ENCODE data around the gene ADAMTS6. TPM values are rescaled to one million over a fixed set of nuclear protein-coding genes. Genes with fewer than 3 reads are reported as not detected.

Gene ADAMTS6
- total and polyA plus RNA-seq, 2 experiments from 2014 or later, result 3.4 to 21.0 TPM

DNA sequence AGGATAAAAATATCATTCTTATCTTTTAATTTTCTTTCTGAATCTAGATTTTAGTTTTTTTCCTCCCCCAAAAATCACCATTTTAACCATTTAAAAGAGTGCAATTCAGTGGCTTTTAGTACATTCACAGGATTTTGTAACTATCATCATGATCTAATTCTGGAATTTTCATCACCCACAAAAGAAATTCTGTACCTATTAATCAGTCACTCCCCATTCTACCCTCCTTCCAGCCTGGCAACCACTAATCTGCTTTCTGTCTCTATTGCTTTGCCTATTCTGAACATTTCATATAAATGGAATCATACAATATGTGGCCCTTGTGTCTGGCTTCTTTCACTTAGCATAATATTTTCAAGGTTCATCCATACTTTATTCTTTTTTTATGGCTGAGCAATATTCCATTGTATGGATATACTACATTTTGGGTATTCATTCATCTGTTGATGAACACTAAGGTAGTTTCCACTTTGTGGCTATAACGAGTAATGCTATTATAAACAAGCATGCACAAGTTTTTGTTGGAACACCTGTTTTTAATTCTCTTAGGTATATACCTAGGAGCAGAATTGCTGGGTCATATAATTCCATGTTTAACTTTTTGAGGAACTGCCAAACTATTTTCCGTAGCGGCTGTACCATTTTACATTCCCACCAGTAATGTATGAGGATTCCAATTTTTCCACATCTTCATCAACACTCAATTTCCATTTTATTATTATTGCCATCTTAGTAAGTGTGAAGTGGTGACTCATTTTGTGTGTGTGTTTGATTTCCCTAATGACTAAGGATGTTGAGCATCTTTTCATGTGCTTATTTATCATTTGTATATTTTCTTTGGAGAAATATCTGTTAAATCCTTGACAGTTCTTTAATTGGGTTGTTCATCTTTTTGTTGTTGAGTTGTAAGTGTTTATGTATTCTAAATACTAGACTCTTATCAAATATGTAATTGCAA, 372.7 kb downstream of the ADAMTS6 start:
- Histone ChIP-seq H3K4me2 (no peak overlapping the region), H3K9me2 (replicated peaks; ENCODE audit: insufficient read depth) (no peaks in the 10 kb centered on the region), H2AFZ (no peak overlapping the region), H3K27me3 (no peaks in the 10 kb centered on the region), H4K20me1 (ENCODE audit: insufficient read depth, poor library complexity, severe bottlenecking) (no peaks in the 10 kb centered on the region), H3K4me3 (no peak overlapping the region), H3K27ac (no peak overlapping the region), H3K4me1 (ENCODE audit: insufficient read depth) (no peaks in the 10 kb centered on the region), H3K9me3 (ENCODE audit: low read depth) (no peaks in the 10 kb centered on the region), H3K36me3 (replicated peaks; ENCODE audit: insufficient read depth, low read depth) (no peaks in the 10 kb centered on the region), H3K79me2 (no peaks in the 10 kb centered on the region)
- WGBS (ENCODE audit: low lambda C conversion rate, missing lambda C conversion rate), result 73% methylated on average over 3 of the region's 3 CpGs
- TF ChIP-seq EZH2 (IDR thresholded peaks at IDR 0.05; ENCODE audit: borderline replicate concordance) (no peak), EZH2phosphoT487 (IDR thresholded peaks at IDR 0.05; ENCODE audit: low read depth, severe bottlenecking, unreplicated experiment) (no peak)
- TF ChIP-seq, protein P1, sequence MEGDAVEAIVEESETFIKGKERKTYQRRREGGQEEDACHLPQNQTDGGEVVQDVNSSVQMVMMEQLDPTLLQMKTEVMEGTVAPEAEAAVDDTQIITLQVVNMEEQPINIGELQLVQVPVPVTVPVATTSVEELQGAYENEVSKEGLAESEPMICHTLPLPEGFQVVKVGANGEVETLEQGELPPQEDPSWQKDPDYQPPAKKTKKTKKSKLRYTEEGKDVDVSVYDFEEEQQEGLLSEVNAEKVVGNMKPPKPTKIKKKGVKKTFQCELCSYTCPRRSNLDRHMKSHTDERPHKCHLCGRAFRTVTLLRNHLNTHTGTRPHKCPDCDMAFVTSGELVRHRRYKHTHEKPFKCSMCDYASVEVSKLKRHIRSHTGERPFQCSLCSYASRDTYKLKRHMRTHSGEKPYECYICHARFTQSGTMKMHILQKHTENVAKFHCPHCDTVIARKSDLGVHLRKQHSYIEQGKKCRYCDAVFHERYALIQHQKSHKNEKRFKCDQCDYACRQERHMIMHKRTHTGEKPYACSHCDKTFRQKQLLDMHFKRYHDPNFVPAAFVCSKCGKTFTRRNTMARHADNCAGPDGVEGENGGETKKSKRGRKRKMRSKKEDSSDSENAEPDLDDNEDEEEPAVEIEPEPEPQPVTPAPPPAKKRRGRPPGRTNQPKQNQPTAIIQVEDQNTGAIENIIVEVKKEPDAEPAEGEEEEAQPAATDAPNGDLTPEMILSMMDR (IDR thresholded peaks at IDR 0.05; ENCODE audit: poor library complexity), result no peak
- no peak for DNase-seq (ENCODE audit: low spot score)

DNA sequence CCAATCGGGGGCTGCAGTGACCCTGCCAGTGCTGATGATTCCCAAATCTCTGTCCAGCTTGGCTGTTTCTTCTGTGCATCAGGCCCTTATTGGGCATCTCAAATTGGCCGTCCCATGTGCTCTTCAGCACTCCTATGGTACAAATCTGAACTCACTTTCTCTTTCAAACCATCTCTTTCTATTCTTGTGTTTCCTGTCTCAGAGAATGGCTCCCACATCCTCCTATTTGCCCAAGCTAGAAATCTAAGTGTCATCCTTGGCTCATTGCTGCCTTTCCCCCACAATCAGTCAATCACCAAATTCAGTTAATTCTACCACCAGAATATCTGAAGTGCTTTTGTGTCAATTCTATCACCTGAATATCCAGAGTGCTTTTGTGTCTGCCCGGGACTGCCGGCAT, 376.4 kb downstream of the ADAMTS6 start:
- no peak overlapping the region for H2AFZ ChIP-seq
- no peaks in the 10 kb centered on the region for H4K20me1 ChIP-seq (ENCODE audit: insufficient read depth, poor library complexity, severe bottlenecking)
- 89% methylated on average over 4 of the region's 4 CpGs for WGBS (ENCODE audit: low lambda C conversion rate, missing lambda C conversion rate)
- no peak overlapping the region for H3K4me2 ChIP-seq
- no peaks in the 10 kb centered on the region for H3K27me3 ChIP-seq
- H3K9me3 ChIP-seq (ENCODE audit: low read depth), result no peaks in the 10 kb centered on the region
- no peaks in the 10 kb centered on the region for H3K79me2 ChIP-seq
- no peaks in the 10 kb centered on the region for H3K9me2 ChIP-seq (replicated peaks; ENCODE audit: insufficient read depth)
- TF ChIP-seq EZH2 (IDR thresholded peaks at IDR 0.05; ENCODE audit: borderline replicate concordance) (no peak), EZH2phosphoT487 (IDR thresholded peaks at IDR 0.05; ENCODE audit: low read depth, severe bottlenecking, unreplicated experiment) (no peak)
- TF ChIP-seq, protein P1 (IDR thresholded peaks at IDR 0.05; ENCODE audit: poor library complexity), result no peak
- peaks cover 19% of the 10 kb centered on the region for H3K4me1 ChIP-seq (ENCODE audit: insufficient read depth)
- H3K27ac ChIP-seq, result no peak overlapping the region
- H3K4me3 ChIP-seq, result no peak overlapping the region
- DNase-seq (ENCODE audit: low spot score), result no peak
- no peaks in the 10 kb centered on the region for H3K36me3 ChIP-seq (replicated peaks; ENCODE audit: insufficient read depth, low read depth)

DNA sequence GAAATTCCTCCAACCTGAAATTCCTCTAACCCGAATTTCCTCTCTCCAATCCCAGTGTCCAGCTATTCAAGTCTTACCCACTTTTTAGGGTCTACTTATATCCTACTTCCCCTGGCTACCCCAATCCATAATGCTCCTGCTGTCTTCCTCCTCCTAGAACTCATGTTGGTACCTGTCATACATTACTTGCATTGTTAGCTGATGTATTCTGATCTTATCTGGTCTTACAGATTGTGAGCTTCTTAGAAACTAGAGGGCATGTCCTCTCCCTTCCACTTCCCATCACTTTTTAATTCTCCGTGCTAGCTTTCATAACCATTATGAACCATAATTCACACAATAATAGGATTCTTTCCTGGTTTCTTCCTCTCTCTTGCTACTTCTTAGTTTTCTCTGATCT, 376.9 kb downstream of the ADAMTS6 start:
- no peaks in the 10 kb centered on the region for H3K79me2 ChIP-seq
- H3K4me2 ChIP-seq, result no peak overlapping the region
- TF ChIP-seq EZH2phosphoT487 (IDR thresholded peaks at IDR 0.05; ENCODE audit: low read depth, severe bottlenecking, unreplicated experiment), result no peak
- no peak for TF ChIP-seq EZH2 (IDR thresholded peaks at IDR 0.05; ENCODE audit: borderline replicate concordance)
- TF ChIP-seq, protein P1 (IDR thresholded peaks at IDR 0.05; ENCODE audit: poor library complexity), result no peak
- no peaks in the 10 kb centered on the region for H3K36me3 ChIP-seq (replicated peaks; ENCODE audit: insufficient read depth, low read depth)
- no peak for DNase-seq (ENCODE audit: low spot score)
- H3K9me2 ChIP-seq (replicated peaks; ENCODE audit: insufficient read depth), result no peaks in the 10 kb centered on the region
- H3K4me3 ChIP-seq, result no peak overlapping the region
- H2AFZ ChIP-seq, result no peak overlapping the region
- no peaks in the 10 kb centered on the region for H3K27me3 ChIP-seq
- H4K20me1 ChIP-seq (ENCODE audit: insufficient read depth, poor library complexity, severe bottlenecking), result no peaks in the 10 kb centered on the region
- no peak overlapping the region for H3K27ac ChIP-seq
- 86% methylated on average over 2 of the region's 2 CpGs for WGBS (ENCODE audit: low lambda C conversion rate, missing lambda C conversion rate)
- no peaks in the 10 kb centered on the region for H3K9me3 ChIP-seq (ENCODE audit: low read depth)
- H3K4me1 ChIP-seq (ENCODE audit: insufficient read depth), result peaks cover 19% of the 10 kb centered on the region

All from hepatocyte (in vitro differentiated cells).